OCI-LY1 (cell line): ENCODE measurements around the gene RIPK4.

Experiments used
- CTCF ChIP-seq: fragments of 200-600 bp; sonication (generic), shearing (Covaris generic); IDR thresholded peaks from 2 replicates; pipeline ENCODE4 v1.5.1; 2017; ENCODE audit warnings: mild to moderate bottlenecking, antibody characterized with exemption, low read length, moderate library complexity, mixed read lengths
- EZH2 ChIP-seq: fragments of 200-600 bp; sonication (generic), shearing (Covaris generic); IDR thresholded peaks from 2 replicates; pipeline ENCODE4 v1.8.0; 2017; ENCODE audit warnings: borderline replicate concordance, mixed run types, mild to moderate bottlenecking, antibody characterized with exemption, low read length, moderate library complexity, mixed read lengths

GRCh38 chr21:41695513-41695912, 71.3 kb downstream of the RIPK4 start:
- TF ChIP-seq CTCF (no peak), EZH2 (no peak)
